ENCODE results near the gene TUFM.
"Not testable (repeated sequence)": the region's sequence is repeated elsewhere in the genome, so short reads cannot be mapped to it uniquely, and the experiment has no call there.

TUFM gene

GRCh38 chr16:28846080-28846932 is at the start of gene TUFM:
TSS of gene TUFM (minus strand) at chr16:28846348. CDS start at chr16:28846269, 79 bp downstream.
- peak; percentile 99 for DNase-seq

DNA sequence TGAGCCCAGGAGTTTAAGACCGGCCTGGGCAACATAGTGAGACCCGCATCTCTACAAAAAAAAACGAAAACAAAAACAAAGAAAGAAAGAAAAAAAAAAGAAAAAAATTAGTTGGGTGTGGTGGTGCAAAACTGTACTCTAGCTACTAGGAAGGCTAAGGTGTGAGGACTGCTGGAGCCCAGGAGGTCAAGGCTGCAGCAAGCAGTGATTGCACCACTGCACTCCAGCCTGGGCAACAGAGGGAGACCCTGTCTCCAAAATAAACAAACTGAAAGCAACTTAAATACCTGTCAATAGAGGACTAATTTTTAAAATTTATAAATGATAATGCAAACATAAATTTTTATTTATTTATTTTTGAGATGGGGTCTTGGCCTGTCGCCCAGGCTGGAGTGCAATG is 49.5 kb upstream of the TUFM start:
- DNase-seq: no peak

GRCh38 chr16:28893291-28893690 is 47.1 kb upstream of the TUFM start:
- DNase-seq: no peak

DNA sequence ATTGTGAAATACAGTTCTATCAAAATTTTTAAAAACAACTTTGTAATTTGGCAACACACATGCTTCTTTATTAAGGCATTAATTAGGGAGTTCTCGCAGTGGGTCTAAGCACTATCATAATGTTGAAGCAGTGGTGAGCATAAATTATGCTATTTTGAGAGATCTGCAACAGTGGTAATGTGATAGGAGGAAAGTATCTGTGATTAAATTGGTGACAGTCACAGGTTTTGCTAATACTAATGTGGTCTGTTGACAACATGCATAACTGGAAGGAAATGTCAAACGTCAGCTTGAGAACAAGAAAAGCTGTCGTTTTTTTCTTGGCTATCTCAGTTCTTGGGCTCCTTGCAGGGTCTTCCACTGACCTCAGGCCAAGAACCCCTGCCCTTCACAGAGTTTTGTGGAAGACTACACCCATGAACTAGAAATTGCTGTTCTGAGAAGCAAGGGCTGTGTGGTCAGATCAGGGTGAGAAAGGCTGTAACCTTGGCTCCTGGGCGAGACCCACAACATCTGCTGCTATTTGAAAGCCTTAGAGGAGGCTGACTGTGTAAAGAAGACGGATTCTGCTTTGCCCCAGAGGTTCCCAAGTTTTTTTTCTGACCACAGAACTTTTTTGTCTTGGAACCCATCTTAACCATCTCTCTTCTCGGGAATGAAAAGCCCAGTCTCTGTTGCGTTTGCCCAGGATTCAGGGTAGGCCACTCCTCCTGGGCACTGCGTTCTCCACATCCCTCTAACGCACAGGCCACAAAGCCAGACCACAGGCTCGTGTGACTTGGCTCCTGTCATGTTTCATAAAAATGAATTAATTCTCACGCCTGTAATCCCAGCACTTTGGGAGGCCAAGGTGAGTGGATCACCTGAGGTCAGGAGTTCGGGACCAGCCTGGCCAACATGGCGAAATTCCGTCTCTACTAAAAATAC is 46.1 kb upstream of the TUFM start:
- no peak for DNase-seq

DNA sequence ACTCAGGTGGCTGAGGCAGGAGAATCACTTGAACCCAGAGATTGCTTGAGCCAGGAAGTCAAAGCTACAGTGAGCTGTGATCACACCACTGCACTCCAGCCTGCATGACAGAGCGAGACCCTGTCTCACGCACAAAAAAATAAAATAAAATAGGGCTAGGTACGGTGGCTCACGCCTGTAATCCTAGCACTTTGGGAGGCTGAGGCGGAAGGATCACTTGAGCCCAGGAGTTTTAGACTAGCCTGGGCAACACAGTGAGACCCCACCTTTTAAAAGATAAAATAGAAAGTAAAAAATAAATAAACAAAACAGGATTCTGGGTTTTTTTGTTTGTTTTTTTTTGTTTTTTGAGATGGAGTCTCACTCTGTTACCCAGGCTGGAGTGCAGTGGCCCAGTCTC is 44.2 kb upstream of the TUFM start:
- DNase-seq: not testable (repeated sequence)

- DNase-seq: no peak
Observed at GRCh38 chr16:28886945-28887344, 40.8 kb upstream of the TUFM start.

DNA sequence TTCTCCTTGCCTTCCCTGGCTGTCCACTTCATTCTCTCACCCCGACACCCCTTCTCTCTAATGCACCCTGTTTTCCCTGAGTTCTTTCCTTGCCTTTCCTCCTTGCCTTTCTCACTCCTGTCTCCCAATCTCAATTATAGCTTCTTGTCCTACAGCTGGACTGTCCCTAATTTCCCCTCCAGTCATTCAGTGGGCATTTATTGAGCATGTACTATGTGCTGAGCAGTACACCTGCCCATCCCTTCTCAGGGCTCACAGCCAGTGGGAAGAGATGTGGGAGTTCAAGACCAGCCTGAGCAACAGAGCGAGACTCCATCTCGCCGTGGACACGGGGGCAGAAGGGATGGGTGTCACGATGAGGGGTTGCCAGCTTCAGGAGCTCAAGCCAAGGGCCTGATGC is 37.9 kb upstream of the TUFM start:
- no peak for DNase-seq

DNA sequence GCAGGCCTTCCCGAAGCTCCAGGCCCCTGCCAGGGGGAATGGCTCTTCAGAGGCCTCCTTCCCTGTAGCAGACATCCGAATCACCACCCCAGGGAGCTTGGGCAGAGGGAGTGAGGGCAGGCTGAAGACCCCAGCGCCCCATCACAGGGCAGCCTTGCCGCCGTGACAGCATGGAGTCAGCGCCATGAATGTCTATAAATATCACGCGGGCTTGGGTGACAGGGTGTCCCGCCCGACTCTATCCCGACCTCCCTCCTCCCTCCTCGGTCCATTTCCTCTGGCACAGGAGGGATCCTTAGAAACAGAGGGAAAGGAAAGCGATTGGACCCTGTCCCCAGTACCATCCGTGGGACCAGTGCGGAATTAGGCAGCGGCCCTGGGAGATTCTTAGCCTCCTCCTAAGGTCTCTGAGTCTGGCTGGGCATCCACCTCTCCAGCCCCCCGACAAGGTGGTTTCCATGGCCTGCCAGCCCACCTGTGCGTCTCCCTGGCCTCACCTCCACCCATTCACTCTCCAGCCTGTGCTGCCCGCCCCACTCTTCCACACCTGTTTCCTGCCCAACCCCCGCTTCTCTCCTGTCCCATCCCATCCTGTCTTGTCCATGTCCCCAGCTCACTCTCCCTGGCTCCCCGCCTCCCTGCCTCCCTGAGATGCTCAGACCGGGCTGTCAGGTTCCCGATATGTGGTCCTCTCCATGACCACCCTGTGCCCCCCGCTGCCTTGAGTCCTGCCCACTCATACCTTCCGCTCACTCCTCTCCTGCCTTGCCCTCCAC is 37.3 kb upstream of the TUFM start:
- no peak for DNase-seq

DNA sequence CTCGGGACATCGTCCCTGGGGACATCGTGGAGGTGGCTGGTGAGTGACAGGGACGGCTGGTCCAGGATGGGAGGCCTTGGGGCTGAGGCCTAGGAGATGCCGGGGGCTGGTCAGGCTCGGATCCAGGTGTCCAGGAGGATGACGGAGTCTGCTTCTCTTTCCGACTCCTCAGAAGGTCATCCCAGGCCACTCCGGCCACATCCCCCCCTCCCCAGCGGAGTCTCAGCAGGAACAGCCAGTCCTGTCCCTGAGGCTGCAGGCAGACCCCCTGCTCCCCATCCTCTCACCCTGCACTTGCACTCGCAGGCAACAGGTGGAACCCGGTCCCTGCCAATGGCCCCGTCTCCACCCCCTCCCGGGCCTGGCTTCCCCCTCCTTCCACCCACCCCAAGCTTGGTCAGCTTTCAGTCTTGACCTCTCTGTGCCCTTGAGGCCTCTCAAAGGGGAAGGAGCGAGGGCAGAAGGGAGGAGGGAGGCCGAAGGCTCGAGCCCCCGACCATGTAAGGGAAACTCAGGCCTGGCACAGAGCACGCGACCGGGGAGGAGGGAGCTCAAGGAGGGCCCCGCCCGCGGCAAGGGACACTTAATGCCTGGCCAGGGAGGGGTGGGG is 36.5 kb upstream of the TUFM start:
- peak; percentile 86 for DNase-seq

DNA sequence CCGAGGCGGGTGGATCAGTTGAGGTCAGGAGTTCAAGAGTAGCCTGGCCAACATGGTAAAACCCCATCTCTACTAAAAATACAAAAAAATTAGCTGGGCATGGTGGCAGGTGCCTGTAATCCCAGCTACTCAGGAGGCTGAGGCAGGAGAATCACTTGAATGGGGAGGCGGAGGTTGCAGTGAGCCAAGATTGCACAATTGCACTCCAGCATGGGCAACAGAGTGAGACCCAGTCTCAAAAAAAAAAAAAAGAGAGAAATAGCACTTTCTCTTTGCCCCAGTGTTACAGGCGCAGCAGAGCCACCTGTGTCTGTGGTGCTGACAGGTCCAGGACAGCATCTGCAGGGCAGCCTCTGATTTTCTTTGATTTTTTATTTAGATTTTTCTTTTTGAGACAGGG is 35.4 kb upstream of the TUFM start:
- DNase-seq: not testable (repeated sequence)

- DNase-seq: peak; percentile 7
Observed at GRCh38 chr16:28880955-28881354, 34.8 kb upstream of the TUFM start.

DNA sequence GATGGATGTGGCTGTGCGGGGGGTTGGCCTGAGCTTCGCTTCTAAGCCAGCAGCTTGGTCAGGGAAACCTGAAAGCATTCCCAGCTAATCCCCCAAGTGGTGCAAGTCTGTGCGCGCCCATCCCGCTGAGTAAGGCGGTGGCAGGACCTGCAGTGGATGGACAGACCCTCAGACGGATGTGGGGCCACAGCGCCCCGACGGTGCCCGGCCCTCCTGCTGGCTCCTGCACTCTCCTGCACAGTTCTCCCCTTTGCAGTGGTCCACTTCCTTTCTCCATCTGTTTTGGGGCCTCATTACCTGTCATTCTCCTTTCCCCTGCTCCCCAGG is 34.4 kb upstream of the TUFM start:
- no peak for DNase-seq

GRCh38 chr16:28879841-28880588 is 33.9 kb upstream of the TUFM start:
- peak; percentile 95 for DNase-seq

DNA sequence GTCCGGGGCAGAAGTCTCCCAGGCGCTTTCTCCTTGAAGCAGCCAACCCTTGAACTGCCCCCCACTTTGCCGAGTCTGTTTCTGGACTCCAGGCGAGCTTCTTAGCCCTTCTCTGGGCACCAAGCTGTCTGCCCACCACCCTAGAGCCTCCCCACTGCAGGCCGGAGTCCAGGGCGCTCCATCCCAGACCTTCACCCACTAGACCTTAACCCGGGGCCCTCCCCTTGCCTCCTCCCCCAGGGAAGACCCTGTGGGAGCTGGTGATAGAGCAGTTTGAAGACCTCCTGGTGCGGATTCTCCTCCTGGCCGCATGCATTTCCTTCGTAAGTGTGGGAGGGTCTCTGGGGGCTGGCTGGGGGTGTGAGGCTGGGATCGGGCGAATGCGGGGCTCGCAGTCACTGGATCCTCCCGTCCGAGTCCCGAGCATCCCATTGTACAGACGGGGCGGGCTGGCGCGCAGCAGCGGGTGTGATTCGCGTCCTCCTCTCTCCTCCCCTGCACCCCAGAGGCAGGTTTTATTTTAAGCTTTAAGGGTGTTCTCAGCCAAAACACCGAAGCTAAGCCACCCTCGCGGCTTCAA is 33.2 kb upstream of the TUFM start:
- no peak for DNase-seq

DNA sequence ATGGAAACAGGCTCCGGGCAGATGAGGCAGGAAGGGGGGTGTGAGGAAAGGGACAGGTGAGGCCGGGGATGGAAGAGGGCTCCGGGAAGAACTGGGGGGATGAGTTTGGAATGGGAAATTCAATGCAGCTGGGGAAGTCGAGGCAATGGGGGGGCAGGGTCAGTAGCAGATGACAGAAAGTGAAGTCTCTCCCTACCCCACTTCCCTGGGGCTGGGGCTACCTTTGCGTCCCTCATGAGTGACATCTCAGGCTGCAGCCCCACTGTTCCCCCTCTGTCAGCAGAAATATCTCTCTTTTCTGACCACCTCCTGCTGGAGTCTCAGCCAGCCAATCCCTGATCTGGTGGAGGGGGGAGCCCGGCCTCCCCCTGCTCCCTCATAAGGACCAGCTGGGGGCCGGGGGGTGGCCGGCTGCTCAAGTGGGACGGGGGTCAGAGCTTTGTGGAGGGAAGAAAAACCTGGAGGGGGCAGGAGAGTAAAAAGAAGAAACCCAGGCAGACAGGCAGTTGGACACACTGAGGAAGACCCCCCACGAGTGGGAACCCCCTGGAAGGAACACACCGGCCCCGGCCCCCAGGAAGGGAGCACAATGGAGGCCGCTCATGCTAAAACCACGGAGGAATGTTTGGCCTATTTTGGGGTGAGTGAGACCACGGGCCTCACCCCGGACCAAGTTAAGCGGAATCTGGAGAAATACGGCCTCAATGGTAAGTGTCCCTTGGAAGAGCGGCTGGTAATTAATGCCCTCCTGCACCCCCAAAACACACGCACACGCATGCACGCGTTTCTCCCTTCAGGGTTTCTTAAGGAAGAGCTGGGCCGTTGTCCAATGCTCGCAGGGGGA is 32.2 kb upstream of the TUFM start, which contains the start of gene ATP2A1:
Gene ATP2A1, plus strand, starts transcription at position 406 of the 844 bp plus-strand sequence. Its CDS starts 184 bp downstream, at position 590.
- DNase-seq: no peak

- no peak for DNase-seq
Observed at GRCh38 chr16:28877655-28878000, 31.5 kb upstream of the TUFM start.

- peak; percentile 33 for DNase-seq
Observed at GRCh38 chr16:28876973-28877654, 31.0 kb upstream of the TUFM start.

DNA sequence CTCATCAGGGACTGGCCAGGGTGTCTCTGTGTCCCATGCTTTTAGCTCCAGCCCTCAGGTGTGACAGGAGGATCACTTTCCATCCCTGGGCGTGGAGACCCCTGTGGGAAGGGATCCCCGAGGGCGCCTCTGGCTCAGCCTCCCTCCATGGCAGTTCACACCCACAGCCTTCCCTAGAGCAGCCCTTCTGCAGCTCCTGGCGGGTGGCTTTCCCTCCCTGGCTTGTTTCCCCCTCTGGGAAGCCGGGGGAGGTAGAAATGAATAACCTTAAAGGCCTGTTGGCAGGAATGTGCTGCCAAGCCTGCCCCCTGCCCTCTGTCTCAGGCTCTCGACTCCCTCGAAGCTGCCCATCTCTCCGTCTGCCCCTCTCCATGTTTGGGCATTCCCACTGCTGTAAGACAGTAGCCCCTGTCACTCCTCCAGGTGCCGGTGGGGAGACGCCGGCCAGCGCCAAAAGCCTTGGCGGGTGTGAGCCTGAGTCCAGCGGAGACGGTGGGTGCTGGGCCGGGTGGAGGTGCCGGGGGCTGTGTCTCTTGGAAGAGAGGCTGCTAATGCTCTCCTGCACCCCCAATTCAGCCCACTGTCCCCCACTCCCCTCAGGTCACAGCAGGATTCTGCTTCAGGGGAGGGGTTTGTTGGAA is 30.0 kb upstream of the TUFM start:
- DNase-seq: no peak
